ENCODE data around the gene WDR33.

The WDR33 gene

DNA sequence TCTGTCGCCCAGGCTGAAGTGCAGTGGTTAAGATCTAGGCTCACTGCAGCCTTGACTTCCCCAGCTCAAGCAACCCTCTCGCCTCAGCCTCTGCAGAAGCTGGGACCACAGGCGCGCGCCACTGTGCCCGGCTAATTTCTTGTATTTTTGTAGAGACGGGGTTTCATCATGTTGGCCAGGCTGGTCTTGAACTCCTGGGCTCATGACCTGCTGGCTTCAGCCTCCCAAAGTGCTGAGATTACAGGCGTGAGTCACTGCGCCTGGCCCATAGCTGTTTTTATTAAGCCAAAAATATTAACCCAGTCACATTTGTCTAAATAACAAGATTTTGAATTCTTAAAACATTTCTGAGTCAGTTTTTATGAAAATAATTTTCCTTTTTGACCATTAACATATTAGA, 116.0 kb downstream of the WDR33 start:
- no peak for DNase-seq (ENCODE audit: low spot score)

DNA sequence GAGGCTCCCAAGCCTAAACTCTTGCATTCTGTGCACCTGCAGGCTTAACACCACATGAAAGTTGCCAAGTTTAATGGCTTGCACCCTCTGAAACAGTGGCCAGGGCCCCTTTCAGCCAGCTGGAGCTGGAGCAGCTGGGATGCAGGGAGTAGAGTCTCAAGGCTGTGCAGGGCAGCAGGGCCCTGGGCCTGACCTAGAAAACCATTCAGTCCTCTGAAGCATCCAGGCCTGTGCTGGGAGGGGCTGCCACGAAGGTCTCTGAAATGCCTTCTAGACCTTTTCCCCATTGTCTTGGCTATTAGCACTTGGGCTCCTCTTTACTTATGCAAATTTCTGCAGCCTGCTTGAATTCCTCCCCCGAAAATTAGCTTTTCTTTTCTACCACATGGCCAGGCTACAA, 120.3 kb downstream of the WDR33 start:
- DNase-seq (ENCODE audit: low spot score): no peak

DNA sequence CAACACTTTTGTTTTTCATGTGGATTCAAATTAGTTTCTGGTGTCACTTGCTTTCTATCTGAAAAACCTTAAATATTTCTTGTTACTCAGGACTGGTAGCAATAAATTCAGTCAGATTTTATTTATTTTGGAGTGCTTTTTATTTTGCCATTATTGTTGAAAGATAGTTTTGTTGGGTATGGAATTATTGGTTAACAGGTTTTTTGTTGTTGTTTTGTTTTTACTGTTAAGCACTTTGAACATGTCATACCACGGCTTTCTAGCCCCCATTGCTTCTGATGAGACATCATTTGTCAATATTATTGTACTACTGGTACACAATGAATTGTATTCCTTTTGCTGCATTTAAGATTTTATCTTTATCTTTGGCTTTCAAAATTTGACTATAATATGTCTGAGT, 122.6 kb downstream of the WDR33 start:
- no peak for DNase-seq (ENCODE audit: low spot score)

DNA sequence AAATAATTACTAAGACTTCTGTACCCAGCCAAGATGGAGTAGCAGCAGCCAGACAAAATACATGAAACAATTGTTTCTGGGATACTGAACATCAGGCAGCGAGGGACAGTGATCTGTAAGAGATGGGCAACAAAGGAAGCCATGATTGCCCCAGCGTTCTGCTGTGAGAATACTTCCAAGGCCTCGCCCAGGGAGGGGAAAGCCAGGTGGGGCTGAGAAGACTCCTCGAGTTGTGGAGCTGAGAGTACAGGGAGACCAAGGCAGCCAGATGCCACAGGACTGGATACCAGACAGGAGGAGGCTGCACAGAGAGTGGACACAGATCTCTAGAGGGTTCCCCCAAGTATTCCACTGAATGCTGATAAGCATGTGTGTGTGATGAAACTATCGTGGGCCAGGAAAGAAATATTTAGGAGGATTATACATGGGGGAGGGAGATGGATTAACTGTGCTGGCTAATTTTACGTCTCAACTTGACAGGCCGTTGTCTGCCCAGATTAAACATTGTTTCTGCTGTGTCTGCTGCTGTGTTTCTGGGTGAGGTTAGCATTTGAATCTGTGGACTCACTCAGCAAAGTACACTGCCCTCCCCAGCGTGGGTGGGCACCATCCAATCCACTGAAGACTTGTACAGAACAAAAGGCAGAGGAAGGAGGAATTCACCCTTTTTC, 125.4 kb downstream of the WDR33 start:
- DNase-seq (ENCODE audit: low spot score): no peak

DNA sequence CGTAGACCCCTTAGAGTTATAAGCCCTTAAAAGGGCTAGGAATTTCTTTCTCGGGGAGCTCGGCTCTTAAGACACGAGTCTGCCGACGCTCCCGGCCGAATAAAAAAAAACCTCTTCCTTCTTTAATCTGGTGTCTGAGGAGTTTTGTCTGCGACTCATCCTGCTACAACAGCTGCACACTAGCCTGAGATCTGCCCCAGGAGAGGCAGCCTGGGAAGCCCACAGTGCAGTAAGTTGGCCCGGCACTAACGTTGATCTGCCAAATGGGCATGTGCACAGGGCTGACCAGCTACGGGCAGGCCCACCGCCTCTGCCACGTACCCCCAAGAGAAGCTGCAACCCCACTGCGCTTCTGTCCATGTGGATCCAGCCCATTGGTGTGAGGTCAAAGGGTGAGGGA, 127.2 kb downstream of the WDR33 start:
- no peak for DNase-seq (ENCODE audit: low spot score)

DNA sequence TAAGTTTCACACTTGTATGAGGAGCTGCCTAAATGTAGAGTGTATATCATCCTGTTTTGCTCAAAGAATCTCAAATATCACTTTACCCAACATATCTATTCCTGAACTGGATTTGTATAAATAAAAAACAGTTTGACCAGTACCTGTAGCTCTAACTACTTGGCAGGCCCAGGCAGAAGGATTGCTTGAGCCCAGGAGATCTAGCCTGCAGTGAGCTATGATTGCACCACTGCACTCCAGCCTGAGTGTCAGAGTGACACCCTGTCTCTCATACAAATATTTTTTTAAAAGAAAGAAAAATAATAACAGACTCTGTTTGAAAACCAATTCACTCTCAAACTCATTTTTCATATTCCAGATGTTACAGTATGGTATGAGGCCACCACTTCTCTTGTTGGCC, 127.9 kb downstream of the WDR33 start:
- no peak for DNase-seq (ENCODE audit: low spot score)

DNA sequence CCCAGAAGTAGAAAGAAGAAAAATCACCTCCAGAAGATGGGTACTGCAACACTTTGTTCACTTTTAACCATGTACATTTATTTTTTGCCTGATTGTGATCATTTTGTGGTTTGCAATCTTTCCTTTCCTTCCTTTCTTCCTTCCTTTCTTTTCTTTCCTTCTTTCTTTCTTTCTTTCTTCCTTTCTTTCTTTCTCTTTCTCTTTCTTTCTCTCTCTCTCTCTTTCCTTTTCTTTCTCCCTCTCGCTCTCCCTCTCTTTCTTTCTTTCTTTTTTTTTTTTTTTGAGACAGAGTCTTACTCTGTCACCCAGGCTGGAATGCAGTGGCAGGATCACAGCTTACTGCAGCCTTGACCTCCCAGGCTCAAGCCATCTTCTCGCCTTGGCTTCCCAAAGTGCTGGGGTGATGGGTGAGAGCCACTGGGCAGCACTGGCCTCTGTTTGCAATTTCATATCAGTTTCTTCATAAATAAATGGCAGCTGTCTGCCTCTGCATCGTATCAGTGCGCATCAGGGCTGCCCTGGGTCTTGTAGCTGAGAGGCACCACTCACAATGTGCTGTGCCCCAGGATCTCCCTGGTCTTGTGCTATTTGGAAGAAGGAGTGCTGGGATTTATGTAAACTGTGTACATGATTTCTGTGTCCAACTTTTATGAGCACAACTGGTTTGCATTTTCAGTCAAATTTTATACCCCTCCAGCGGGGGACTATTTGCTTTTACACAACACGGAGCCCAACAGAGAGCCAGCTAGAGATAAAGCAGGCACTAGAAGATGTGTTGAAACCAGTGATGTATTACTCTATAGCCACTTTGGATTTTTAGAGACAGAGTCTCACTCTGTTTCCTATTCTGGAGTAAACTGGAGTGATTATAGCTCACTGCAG, 128.8 kb downstream of the WDR33 start:
- DNase-seq (ENCODE audit: low spot score): no peak

DNA sequence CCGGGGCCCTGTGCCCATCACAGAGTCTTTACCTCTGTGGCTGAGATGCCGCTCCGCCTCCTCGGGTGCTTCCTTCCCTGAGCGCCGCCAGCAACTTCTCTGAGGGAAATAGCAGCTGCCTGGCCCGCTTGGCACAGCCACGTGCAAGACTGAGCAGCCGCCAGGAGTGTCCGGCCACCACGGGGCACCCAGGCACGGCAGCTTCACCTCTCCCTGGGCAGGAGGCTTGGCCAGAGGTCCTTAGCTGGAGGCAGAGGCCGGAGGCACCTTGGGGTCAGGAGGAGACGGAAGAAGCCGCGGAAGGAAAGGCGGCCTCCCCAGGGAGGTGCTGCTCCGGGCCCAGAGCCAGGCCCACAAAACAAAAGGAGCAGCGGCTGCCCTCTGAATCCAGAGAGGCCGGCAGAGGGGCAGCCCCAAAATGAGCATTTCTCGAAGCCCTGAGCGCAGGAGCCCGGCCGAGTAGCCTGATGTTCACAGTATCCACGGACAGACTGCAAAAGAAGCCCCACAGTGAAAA, 129.6 kb downstream of the WDR33 start:
- DNase-seq (ENCODE audit: low spot score): peak; percentile 49

DNA sequence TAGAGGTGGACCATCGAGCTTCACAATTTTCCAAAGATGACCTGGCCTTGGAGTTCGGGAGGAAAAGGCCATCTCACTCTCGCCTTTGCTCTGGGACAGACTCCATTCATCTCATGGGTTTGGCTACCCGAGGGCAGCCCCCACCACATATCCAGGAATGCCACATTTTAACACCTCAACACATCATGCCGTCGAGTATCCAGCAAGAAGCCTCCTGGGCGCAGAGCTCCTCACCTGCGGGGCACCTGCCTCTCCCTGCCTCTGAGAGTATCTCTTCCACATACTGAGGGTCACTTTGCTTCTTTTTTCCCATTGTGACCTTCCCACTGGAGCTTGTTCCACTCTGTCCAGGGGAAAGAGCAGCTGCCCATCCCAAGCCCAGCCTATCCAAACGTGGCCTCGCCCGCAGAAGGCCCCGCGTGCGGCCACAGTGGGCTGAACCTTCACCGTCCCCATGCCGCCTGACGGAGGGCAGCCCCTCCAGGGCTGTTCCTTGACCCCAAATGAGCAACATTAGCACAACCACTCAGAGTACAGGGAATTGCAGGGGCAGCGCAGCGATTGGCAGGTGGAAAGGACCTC, 130.2 kb downstream of the WDR33 start:
- DNase-seq (ENCODE audit: low spot score): no peak

DNA sequence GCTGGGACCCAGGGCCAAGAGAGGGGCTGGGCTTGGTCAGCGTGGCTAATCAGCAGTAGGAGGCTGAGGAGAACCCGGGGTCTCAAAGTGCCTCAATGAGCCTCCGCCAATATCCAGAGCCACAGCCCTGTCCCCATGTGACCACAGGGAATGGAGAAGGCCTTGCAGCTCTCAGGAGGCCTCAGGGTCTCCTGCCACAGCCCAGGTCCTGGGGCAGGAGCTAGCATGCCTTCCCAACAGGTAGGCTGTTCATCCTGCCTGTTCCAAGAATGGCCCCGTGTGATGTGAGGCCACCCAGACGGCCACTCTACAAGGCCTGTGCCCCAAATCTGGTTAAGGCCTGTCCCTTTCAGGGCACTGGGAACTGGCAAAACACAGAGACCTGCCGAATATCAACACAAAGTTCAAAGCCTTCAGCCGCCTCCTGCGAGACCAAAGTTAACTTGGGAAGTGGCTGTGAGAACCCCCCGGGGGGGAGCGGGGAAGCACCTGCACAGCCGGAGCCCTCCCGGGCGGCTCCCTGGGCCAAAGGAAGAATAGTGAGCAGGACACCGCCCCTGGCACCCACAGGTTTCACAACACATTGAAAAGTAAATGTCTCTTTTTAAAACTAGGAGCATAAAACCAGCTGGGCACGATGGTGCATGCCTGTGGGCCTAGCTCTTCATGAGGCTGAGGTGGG, 131.2 kb downstream of the WDR33 start:
- no peak for DNase-seq (ENCODE audit: low spot score)

DNA sequence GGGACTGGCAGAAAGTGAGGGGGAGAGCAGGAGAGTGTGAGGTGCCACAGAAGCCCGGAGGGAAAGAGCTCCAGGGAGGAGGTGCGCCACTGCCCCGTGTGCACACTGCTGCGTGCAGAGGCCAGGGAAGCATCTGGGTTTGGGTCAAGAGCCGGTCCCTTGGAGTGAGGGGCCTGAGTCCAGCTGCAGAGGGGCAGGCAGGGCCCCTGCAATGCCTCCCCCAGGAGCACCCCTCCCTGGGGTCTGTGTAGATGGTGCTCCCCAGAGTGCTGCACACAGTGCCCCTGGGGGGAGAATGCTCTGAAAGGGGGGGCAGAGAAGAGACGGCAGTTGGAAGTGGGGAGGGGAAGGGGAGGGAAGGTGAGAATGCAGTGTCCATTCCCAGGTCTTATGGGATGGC, 132.0 kb downstream of the WDR33 start:
- no peak for DNase-seq (ENCODE audit: low spot score)

DNA sequence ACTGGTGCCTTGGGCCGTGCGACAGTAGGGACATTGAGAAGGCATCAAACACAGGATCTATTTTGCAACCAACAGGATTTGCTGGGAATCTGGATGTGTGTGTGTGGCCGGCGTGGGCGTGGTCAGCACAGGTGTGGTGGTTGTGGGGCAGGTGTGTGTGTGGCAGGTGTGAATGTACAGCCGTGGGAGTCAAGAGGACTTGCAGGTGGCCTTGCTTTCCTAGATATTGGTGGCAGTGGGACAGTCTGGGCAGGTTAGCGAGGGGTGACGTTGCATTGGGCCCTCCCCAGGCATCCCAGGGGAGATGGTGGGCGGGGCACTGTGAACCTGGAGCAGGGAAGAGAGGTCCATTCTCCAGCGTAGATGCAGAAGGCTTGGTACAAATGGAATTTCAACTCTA, 132.4 kb downstream of the WDR33 start:
- DNase-seq (ENCODE audit: low spot score): no peak

DNA sequence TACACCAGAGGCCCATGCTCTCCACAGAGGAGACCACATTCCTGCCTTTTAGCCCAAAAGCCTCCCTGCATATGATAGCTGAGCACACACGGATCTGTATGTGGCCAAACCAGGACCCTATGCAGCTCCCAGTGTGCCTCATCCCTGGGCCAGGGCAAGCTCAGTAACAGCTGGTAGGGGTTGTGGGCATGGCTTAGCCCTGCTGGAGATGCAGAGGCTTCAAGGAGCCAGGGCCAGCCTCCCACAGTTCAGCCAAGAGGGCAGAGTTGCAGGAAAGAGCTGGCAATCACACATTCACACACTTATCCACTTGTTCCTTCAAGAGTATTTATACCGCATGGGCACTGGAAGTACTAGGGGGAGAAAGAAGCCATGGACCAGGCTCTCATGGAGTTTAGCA, 134.1 kb downstream of the WDR33 start:
- DNase-seq (ENCODE audit: low spot score): no peak

DNA sequence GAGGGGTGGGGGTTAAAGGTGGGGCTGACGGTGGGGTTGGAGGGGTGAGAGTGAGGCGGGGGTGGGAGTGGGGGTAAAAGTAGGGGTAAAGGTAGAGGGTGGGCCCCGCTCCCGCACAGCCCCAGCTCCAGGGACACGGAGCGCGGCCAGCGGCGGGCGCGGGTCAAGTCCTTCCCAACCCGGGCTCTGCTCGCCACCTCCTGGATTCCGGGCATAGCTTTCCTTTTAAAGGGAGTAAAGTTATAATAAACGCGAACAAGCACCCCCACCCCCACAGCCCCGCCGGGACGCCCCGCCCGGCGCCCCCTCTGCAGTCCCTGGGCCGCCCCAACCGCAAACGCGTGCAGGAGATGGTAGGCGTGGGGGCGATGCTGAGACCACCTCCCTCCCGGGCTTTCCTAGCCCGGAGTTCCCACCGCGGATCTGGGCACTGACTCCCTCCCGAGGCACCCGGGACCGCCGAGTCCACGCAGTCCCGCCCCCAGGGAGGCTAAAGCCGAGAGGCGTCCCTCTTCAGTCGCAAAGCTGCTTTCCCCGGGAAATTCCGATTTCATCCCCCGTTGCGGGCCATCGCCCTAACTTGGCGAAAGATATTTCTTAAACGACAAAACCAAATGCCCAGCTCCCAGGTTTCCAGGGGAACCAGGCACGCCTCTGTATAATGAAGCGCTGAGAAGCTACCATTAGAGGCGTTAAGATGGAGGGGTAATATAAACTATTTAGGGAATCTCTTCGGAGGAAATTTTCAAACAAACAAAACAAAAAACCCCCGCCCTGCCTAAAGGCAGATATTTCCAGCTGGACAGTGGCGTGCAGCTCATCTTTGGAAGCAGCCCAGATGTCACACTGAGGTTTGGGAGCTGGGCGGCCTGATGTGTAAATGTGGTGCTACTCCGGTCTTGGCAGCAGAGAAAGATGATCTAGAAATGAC, 135.4 kb downstream of the WDR33 start, which contains the start of gene LIMS2:
Gene LIMS2 (minus strand): TSS at position 200 of the 931 bp plus-strand sequence. CDS start 506 bp downstream, outside the sequence.
- DNase-seq (ENCODE audit: low spot score): no peak

DNA sequence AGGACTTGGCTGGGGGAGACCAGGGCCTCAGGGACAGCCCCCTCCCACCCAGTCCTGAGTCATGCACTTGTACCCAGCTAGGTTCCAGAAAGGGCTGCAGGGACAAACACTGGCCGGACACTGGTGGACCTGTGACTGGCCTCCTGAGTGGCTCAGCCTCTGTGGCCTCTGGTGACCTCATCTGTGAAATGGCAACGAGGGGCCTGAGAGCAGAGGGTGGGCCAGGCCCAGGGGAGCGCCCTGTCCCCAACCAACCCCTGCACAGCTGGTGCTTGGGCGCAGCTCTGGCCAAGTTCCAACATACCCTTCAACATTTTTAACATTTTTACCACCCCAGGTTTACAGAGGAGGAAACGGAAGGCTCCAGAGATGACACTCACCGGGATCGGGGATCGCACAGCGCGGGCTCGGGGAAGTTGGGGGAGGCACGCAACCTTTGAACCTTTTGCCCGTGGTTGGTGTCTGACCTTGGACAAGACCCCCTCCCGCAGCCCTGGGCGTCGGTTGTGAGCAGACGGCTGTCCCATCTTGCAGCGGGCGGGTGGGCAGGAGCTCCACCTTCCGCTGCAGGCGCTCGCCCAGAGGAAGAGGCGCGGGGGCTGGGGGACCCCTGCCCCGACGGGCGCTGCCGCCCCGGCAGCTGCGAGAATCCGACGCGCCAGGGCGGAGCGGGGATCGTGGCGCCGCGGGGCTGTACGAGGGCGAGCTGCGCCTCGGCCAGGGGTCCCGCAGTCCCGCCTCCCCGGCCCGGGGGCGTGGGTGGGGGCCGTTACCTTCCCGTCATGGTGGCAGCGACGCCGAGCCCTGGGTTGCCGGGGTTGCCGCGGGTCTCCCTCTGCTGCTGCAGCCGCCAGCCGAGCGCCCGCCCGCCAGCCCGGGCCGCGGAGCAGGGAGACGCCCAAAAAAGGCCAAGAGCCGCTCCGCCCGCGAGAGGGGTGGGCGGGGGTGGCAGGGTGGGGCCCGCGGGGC, 136.4 kb downstream of the WDR33 start:
- DNase-seq (ENCODE audit: low spot score): peak; percentile 46

DNA sequence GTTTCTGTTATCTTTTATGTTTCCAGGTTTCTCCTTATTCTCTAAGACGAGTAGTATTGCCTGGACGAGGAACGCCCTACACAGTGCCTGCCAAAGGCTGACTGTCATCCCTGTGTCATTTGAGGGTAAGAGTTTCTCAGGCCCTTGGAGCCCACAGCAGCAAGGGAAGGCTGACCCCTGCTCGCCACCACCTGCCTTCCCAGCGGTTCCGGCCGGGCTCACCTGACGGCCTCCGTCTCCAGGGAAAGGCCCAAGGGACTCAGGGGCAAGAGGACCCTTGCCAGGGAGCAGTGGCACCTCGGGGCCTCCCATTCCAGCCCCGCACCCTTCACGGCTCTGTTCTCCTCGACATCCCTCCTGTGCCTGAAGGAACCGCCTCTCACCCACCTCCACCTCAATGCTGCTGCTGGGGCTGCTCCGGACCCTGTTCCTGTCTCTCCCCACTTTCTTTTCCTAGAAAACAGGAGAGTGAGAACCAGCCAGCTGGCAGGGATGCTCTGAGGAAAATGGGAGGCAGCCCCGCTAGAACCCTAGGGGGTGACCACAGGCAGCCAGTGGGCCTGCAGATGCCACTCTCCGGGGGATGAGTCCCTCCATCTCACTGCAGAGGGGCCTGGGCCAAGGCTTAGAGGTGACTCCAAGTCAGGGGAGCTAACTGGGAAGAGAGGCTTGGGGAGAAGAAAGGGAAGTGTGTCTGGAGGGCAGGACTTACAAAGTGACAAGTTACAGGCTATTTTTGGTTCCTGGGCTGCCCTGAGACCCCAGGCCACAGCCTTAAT, 137.5 kb downstream of the WDR33 start:
- no peak for DNase-seq (ENCODE audit: low spot score)

DNA sequence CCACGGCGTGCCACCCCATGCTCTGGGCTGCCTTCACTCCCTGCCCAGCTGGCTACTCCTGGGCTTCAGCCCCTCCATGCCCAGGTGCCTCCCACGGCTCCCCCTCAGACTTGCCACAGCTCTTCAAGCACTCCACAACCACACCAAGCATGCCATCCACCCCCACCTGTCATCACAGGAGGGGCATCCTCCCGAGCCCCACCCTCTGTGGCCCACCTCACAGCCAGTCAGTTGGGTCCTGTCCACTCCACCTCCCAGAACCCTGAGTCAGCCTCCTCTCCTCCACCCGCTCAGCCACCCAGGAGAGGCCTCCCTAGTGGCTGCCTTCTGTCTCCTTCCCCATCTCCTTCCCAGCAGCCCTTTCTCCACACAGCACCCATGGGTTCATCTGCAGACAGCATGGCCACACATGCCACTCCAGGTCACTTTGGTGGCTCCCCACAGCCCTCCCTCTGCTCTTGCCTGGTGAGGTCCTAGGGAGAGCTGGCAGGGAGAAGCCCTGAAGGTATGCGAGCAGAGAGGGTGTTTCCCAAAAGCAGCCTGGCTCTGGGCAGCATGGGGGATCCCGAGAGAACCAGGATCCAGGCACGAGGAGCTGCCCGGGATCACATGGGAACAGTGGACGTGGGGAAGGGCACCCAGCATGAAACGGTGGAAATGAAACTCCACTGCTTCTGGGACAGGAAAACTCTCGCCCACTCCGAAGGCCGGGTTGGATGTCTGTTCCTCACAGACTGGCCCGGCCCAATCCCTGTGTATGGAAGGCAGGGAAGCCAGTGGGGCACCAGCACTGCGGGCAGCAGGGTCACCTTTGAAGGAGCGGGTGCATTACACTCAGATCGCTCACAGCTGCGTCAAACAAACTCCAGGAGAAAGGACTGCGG, 138.4 kb downstream of the WDR33 start:
- no peak for DNase-seq (ENCODE audit: low spot score)

All from ecto neural progenitor cell (in vitro differentiated cells).